Peyer's patch (tissue), 4 donors: ENCODE measurements around the gene TARS1.

Experiments used
- POLR2A ChIP-seq, 2 donors: fragments of 450-650 bp; IDR thresholded peaks; one replicate each; pipeline ENCODE4 v1.5.1; 2017; ENCODE audit warnings: antibody characterized with exemption in 2 of 2, mild to moderate bottlenecking in 2 of 2, moderate library complexity in 2 of 2
- TF ChIP-seq, protein P1 (sequence below), 6 experiments: fragments of 450-650 bp in 4 of 6; fragments of 200-600 bp in 2 of 6; sonication (generic) in 1 of 6; IDR thresholded peaks; one replicate each; pipeline ENCODE4 v1.5.1; 2017 to 2019; ENCODE audit warnings: antibody characterized with exemption in 6 of 6, mild to moderate bottlenecking in 3 of 6, moderate library complexity in 1 of 6

DNA sequence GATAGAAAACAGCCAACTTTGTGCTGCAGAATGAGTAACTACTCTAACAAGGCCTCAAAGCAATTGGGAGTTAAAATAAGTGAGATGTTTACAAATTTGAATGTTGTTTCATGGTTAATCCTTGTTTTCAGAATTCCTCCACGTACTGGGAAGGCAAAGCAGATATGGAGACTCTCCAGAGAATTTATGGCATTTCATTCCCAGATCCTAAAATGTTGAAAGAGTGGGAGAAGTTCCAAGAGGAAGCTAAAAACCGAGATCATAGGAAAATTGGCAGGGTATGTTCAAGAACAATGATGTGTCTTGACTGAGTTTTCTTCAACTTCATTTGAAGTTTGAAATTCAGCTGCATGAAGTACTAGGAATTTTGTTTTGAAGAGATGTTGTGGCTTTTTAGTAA is 16.4 kb downstream of the TARS1 start:
- TF ChIP-seq POLR2A (IDR thresholded peaks at IDR 0.05), result no peak
- TF ChIP-seq, protein P1, sequence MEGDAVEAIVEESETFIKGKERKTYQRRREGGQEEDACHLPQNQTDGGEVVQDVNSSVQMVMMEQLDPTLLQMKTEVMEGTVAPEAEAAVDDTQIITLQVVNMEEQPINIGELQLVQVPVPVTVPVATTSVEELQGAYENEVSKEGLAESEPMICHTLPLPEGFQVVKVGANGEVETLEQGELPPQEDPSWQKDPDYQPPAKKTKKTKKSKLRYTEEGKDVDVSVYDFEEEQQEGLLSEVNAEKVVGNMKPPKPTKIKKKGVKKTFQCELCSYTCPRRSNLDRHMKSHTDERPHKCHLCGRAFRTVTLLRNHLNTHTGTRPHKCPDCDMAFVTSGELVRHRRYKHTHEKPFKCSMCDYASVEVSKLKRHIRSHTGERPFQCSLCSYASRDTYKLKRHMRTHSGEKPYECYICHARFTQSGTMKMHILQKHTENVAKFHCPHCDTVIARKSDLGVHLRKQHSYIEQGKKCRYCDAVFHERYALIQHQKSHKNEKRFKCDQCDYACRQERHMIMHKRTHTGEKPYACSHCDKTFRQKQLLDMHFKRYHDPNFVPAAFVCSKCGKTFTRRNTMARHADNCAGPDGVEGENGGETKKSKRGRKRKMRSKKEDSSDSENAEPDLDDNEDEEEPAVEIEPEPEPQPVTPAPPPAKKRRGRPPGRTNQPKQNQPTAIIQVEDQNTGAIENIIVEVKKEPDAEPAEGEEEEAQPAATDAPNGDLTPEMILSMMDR (IDR thresholded peaks at IDR 0.05), result no peak
